Activated CD4-positive, alpha-beta T cell treated with anti-CD3 and anti-CD28 coated beads, Interleukin-10, Interleukin-2, amounts not matched to agents 100 ng/mL and 50 ng/mL, durations not matched to agents 16 hours and 8 hours (primary cell): ENCODE results near the gene ITGB2.
"Not testable (repeated sequence)": the region's sequence is repeated elsewhere in the genome, so short reads cannot be mapped to it uniquely, and the experiment has no call there.

Source experiments
- DNase-seq: peaks from one replicate; pipeline ENCODE4 v3.0.0-alpha.2; 2020

The ITGB2 gene

DNA sequence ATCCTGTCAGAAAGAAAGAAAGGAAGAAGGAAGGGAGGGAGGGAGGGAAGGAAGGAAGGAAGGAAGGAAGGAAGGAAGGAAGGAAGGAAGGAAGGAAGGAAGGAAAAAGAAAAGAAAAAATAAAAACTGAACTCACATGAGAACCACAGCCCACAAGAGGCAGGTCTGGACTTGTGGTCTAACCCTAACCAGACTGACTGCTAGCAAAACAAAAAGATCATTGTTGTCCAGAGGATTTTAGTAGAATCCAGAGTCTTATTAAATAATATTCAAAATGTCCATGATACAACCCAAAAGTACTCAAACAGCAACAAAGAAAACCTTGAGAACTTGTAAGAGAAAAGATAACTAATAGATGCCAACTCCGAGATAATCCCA is 4.7 kb upstream of the ITGB2 start:
- peak; percentile 55 for DNase-seq

DNA sequence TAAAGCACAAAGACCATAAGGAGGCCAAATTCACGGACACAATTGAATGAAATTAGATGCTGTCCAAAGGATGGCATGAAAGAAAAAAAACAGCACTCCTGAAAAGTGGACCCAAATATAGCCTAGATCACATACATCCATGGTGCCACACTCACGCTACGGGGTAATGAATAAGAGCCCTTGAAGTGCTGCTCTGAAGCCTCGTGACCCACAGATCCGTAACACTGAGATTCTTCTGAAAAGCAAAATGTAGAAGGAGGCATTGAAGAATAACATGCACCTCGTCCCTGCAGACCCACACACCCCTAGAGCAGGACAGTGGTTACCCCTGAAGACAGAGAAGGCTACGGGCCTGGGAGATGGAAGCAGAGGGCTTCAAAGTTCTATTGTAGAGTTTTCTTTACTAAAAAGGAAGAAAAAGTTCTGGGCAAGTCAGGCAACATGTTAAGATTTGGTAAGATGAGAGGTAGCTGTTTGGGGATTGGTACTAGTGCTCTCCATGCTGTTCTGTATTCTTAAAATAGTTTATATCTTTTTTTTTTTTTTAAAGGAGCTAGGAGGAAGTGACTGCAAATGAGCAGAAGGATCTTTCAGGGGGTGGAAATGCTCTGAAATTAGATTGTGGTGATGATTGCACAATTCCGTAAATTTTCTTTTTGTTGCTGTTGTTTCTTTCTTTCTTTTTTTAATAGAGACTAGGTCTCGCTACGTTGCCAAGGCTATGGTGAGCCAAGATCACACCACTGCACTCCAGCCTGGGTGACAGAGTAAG is 4.1 kb upstream of the ITGB2 start:
- peak; percentile 52 for DNase-seq

DNA sequence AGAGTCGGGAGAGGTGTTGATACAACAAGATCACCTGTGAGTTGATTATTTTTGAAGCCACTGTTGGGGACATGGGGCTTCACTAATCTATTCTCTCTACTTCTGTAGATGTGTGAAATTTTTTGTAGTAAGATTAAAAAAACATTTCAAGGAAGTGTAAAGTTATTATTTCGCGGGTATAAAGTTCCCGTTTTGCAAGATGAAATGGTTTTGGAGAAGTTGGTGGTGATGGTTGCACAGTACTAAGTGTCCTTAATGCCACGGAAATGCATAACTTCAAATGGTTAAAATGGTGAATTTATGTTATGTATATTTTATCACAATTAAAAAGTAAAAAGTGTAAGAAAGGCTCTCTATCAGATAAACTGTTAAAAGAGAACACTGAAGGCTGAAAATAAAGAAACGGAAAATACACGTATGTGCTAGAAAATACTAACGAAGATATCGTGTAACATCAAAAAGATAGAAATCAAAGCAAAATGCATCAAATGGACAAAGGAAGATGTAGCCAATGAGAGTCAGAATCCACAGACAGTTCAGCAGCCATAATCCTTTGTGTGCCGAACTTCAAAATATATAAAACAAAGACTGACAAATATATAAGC is 2.9 kb upstream of the ITGB2 start:
- DNase-seq: no peak

DNA sequence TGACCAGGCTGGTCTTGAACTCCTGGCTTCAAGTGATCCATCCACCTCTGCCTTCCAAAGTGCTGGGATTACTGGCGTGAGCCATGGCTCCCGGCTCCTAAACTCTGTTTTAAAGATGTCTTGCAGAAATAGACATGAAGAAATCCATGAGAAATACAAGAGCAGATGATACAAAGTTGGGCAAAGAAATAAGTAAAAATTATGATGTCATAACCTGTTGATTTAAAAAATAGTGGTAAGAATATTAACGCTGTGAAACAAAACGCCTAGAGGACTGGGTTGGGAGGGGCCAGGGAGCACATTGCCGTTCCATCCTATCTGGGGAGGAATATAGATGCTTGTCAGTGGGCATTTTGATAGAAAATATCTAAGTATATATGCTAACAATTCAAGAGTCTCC is 1.2 kb upstream of the ITGB2 start:
- DNase-seq: no peak

DNA sequence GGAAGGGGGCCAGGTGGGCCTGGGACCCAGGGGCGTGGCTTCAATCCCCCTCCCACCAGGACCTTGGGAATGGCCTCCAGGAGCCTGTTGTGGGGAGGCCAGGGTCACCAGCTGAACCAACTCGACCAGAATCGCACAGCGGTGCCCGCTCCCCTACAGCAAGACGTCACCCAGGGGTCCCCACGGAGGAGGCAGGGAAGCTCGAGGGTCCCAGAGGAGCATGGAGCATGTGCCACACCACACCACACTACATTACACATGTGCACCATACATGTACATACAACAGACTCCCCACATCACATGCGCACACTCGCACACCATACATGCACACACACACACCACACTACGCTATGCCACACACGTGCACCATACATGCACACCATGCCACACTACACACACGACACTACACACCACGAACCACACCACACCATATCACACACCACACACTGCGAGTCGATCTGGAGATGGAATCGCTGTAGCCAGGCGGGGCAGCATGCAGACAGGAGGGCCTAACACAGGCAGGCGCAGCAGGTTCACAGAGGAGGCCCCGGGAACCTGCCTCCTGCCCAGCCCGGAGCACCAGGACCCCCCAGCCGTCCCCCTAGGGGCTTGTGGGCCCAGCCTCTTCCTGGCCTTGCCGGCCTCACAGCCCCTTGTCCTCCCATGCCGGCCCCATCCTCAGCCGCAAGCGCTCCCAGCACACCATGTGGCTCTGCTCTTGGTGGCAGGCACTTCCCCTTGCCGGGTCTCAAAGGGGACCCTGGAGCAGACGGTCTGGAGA is 596 bp downstream of the ITGB2 start:
- DNase-seq: peak; percentile 40

DNA sequence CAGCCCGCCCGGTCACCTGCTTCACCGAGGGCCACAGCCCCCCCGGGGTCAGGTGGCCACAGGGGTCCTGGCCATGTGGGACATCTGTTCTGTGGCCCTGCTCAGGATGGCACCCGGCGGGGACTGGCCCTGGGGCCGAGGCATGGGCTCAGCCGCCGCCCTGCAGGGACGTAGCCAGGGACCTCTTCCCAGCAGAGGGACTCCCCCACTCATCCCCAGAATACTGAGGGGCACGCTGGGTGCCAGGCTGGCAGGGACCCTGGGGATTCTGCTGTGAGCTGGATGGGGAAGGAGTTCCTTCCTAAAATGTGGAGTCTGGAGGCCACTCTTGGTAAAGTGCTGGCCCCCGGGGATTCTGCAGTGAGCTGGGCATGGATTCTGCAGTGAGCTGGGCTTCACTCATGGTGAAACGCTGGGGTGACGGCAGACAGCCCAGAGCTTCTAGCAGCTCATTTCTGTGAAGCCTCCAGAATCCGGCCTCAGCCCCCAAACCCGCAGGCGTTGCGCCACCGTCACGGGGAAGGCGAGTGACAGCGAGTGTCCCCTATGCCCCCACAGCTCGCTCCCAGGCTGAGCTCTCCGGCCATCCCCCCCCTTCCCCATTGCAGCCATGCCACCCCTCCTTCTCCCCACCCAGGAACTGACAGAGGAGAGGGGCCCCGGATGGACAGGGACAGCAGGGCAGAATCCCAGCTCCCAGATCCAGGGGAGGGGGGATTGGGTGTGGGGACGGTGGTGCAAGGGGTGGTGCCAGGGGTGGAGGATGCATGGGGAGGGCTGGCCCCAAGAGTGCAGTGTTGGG is 1.4 kb downstream of the ITGB2 start:
- peak; percentile 58 for DNase-seq

DNA sequence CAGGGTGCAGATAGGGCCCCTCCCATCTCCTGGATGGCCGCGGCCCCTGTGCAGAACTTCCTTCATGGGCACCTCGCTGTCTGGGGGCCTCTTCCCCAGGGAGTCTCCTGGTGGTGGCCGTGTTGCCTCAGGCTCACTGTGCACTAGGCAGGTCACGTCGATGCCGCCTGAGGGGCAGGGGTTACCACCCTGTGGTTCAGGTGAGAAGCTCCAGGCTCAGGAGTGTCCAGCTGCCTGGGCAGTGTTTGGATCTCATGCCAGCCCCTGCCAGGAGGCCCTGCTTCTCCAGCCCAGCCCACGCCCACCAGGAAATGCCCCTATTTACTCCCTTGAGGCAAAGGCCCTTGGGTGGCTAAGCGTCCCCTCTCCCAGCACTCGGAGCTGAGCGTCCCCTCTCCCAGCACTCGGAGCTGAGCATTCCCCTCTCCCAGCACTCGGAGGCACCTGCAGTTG is 2.1 kb downstream of the ITGB2 start:
- no peak for DNase-seq

DNA sequence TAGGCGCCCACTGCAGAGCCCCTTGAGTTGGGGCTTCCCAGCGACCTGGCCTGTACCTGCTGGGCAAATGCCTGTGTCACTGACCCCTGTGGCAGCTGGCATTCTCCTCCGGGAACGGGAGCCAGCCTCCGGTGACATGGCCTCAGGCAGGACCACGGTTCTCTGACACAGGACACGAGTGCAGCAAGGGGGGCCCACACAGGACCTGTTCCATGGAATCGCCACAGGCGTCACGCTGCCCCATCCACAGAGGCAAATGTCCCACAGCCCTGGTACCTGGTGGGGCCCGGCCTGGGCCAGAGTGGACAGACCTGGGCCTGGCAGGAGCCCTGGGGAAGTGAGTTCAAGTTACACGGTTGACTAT is 2.6 kb downstream of the ITGB2 start:
- DNase-seq: no peak

DNA sequence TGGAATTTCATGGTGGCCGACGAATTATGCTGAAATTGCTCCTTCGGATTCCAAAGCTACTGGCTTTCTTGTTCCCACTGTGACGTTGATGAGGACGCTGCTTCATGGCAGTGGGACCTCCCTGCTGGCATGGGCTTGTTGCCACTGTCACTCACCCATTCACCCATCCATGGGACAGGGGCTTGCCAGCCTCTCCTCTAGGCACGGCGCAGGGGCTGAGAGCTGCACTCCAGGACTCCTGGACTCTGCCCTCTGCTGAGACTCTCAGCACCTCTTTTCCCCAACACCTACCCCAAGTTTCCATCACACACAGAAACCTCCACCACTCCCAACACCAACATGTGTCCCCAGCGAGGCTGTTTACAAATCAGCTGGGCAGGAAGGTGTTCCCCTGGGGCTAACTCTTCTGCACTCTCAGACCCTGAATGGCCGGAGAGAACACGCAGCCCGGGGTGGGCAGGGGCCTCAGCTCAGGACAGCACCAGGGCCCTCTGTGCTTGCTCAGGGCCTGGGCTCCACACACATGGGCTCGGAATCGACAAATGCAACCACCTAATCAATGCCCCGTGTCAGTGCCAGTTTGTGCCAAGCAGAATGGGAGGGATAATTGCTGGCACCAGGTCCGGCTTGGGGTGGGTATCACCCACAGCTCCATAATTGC is 3.1 kb downstream of the ITGB2 start:
- DNase-seq: no peak

DNA sequence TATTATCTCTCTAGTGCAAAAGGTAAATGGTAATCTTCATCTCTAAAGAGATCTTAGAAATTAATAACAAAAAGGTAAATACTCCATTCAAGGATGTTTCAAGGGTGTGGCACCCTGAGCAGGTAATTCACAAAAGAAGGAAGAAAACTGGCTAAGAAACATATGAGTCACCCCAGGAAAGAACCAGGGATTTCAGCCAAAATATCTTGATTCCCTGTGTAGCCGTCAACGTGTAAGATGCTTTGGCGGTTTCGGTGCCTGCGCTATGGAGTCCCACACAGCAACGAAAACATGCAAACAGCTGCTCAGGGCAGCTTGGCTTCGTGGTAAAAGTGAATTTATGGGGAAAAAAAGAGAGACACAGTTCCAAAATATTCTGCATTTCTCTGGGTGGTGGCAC is 3.7 kb downstream of the ITGB2 start:
- DNase-seq: no peak

DNA sequence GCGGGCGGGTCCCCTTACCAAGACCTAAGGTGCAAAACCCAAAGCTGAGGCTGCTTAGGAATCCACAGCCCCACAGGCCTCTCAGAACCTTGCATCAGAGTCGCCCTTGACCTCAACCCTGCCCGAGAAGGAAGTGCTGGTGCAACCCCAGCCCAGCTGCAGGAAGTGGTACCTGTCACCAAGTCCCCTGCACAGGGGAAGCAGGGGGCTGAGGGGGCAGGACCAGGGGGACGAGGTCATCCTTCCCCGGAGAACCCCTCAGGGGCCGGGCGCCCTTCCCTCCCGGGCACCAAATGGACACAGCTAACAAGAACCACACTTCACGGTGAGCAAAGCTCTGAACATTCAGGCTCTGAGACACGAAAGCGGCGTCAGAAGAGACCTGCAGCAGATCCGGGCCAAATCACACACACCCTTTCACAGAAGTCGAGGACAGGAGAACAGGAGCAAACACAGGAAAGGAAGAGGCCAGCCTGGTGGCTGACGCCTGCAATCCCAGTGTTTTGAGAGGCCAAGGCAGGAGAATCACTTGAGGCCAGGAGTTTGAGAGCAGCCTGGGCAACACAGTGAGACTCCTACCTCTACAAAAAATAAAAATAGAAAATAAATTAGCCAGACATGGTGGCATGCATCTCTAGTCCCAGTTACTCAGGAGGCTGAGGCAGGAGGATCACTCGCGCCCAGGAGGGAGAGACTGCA is 6.4 kb downstream of the ITGB2 start:
- DNase-seq: peak; percentile 90

DNA sequence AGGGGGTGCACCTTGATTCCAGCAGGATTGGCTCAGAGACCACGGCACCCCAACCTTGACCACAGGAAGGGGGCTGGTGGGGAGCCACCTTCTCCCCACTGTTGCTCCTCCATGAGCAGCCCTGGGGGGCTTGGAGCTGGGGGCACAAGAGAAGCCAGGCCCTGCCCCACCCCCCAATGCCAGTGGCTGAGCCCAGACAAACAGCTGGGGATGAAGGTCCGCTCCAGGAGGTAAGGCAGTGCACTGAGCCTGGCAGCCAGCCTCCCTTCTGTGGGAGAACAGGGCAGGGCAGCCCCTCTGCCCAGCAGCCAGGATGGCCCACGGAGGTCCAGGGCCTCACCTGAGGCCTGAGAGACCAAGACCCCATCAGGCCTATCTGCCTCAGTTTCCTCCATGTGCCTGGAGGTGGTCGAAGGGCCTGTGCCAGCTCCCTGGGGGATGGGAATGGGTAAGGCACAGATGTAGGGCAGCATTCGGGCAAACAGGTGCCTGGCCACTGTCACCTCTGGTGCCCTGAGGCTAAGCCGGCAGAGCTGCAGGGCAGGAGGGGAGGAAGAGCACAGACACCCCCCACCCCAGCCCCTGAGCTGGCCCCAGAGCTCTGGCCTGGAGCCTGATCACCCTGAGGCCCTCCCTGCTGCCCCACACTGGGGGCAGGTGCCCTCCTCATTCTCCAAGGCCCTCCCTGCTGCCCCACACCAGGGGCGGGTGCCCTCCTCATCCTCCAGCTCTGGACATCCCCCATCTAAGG is 7.1 kb downstream of the ITGB2 start:
- DNase-seq: no peak

DNA sequence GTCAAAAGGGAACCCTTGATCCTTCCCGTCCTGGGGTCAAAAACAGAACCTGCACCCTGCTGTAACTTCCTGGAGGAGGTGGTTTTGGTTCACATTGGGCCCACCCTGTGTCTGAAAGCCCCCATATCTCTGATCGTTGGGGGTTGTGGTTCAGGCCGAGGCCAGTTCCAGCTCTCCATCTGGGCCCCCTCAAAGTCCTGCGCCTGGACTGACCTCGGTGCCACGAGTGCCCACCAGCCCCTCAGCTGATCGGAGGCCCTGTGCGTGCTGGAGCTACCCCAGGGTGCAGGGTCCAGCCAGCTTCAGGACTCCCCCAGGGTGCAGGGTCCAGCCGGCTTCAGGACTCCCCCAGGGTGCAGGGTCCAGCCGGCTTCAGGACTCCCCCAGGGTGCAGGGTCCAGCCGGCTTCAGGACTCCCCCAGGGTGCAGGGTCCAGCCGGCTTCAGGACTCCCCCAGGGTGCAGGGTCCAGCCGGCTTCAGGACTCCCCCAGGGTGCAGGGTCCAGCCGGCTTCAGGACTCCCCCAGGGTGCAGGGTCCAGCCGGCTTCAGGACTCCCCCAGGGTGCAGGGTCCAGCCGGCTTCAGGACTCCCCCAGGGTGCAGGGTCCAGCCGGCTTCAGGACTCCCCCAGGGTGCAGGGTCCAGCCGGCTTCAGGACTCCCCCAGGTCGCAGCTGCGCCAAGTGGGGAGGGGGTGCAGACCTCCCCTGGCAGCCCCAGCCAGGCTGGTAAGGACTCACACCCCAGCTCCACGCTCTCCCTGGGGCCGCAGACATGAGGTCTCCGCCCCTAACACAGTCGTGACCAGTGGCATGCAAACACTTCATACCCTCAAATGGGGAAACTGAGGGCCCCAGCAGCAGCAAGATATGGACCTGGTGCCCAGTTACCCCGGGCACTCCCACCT is 7.9 kb downstream of the ITGB2 start:
- DNase-seq: not testable (repeated sequence)

DNA sequence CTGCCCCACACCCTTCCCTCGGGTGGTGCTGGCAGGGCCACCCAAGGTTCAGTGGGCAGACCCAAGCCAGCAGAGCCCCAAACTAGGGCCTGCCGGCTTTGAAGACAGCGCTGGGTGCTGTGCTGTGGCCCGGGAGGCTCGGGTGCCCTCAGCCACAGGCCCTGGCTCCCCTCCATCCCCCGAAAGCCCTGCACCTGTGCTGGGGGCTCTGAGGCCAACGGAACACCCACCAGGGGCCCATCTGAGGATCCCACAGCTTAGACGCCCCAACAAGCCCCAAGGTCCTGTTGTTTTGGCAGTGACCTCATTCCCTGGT is 8.6 kb downstream of the ITGB2 start:
- DNase-seq: no peak

DNA sequence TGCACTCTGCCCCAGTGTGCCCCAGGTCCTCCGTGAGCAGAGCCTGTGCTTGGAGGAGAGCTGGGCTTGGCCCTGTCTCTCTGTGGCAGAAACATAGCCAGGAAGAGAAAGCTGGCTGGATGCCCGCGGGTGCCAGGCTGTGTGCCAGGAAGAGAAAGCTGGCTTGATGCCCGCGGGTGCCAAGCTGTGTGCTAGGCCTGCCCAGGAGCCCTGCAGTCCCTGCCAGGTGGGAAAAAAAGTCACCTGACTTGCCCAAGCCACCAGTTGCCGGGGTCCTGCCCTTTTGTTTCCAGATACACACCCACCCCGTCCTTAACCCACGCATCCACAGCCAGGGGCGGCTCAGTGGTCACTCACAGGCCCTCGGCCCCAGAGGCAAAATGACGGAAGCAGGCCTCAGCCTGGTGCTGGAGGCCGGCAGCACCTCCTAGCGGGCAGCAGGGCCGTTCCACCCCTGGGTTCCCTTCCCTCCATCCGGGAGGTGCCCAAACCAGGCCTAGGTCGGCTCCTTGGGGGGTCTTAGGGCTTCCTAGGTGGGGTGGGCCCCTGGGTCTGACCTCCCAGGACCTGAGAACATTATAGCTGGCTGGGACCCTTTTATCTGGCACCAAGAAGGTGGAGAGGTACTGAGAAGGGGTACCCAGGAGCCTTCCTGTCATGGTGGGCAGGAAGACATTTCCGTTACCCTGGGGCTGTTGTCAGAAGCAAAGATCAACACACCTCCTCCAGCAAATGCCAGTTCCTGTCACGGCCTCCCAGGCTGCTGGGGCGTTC is 9.1 kb downstream of the ITGB2 start:
- peak; percentile 80 for DNase-seq

DNA sequence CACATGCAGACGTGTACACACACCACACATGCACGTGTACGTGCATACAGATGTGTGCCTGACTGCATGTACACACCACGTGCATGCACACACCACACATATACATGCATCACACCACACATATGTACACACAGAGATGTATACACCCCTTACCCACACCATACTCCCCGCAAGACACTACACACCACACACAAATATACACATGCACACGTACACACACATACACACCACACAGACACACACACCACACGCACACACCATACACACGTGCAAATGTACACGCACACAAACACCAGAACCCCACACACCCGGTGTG is 9.7 kb downstream of the ITGB2 start:
- no peak for DNase-seq

DNA sequence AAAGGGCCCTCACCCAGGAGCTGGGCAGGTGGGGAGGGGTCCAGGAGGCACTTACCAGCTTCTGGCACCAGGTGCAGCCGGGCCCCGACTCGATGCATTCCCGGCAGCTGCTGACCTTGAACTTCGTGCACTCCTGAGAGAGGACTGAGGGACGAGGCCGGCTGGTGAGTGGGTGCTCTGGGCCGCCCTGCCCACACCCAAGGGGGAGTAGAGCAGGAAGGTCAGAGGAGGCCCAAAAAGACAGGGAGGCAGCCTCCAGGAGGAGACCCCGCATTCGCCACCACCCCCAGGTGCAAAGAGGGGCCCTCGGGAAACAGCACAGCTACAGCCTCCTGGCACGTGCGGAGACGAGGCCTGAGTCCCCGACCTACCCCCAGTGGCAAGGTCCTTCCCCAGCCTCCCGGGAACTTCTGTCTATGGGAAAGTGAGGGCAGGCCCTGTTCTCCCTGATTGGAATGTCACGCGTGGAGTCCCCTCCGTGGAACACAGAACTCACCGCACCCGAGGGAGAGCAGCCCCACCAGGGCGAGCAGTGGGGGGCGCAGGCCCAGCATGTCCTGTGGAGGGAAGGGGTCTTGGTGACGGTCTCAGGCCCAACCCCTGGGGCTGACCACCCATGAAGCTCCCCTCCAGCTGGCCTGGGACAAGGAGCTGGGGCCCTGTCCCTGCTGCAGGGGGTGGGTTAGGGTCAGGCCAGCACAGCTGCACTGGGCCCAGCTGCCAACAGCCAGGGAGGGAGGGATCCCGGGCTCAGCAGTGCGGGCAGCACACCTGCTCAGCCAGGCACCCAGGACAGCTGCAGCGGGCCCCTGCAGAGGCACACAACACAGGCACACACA is 10.3 kb downstream of the ITGB2 start:
- DNase-seq: no peak

DNA sequence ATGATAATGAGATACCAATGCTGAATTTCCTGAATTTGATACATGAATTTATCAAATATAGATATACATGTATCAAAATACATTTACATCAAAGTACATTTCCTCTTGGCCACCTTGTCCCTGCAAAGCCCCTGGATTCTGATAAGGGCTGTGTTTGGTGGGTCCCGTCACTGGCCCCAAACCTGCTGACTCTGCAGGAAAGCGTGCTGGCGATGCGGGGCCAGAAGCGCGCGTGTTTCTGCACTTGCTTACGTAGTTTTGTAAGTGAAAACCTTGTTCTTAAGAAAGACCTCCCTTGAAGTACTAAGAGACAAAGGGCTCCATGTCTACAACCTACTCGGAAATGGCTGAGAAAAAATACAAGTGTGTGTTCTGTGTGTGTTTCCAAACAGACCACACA is 11.0 kb downstream of the ITGB2 start:
- DNase-seq: no peak

DNA sequence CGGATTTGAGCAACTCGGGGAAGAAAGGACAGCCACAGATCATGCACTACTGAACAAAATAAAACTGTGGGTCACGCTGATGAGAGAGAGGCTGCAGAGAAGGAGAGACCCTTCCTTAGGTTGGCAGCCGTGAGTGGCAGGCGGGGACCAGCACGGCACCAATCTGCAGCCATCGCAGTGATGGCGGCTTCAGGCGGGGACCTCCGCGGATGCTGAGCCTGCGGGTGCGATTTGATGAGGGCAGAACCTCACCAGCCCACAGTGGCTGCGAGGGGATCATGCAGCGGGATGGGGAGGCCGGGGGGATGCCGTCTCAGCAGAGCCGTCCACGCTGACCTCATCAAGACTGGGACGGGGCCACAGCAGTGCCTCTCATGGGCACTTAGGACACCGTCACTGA is 11.8 kb downstream of the ITGB2 start:
- DNase-seq: no peak
